ENCODE measurements around the gene CAMSAP2.

CAMSAP2 gene

GRCh38 chr1:200866521-200866920 lies 127.8 kb downstream of the CAMSAP2 start:
- peak; percentile 85 for DNase-seq (ENCODE audit: extremely low read depth, insufficient read length)
- Histone ChIP-seq H3K36me3 (ENCODE audit: control insufficient read depth, insufficient read depth, low read length) (no peaks in the 10 kb centered on the region), H3K27me3 (replicated peaks; ENCODE audit: control insufficient read depth, insufficient read depth, low read length) (no peaks in the 10 kb centered on the region), H3K4me3 (replicated peaks; ENCODE audit: low read depth, low read length) (no peak overlapping the region)
- TF ChIP-seq CTCF (IDR thresholded peaks at IDR 0.05; ENCODE audit: insufficient read depth, low read length, poor library complexity, severe bottlenecking) = no peak

GRCh38 chr1:200867018-200867811 lies 128.5 kb downstream of the CAMSAP2 start:
- peak; percentile 32 for DNase-seq (ENCODE audit: extremely low read depth, insufficient read length)
- TF ChIP-seq CTCF (IDR thresholded peaks at IDR 0.05; ENCODE audit: insufficient read depth, low read length, poor library complexity, severe bottlenecking) = no peak
- Histone ChIP-seq H3K27me3 (replicated peaks; ENCODE audit: control insufficient read depth, insufficient read depth, low read length) (no peaks in the 10 kb centered on the region), H3K36me3 (ENCODE audit: control insufficient read depth, insufficient read depth, low read length) (no peaks in the 10 kb centered on the region), H3K4me3 (replicated peaks; ENCODE audit: low read depth, low read length) (peak overlapping the region; percentile 29; the same call in 1 of the 2 replicates)

GRCh38 chr1:200869376-200869752 lies 130.7 kb downstream of the CAMSAP2 start:
- DNase-seq (ENCODE audit: extremely low read depth, insufficient read length) = no peak
- no peaks in the 10 kb centered on the region for H3K36me3 ChIP-seq (ENCODE audit: control insufficient read depth, insufficient read depth, low read length)

GRCh38 chr1:200869753-200870391 lies 131.2 kb downstream of the CAMSAP2 start:
- TF ChIP-seq CTCF (IDR thresholded peaks at IDR 0.05; ENCODE audit: insufficient read depth, low read length, poor library complexity, severe bottlenecking) = no peak
- DNase-seq (ENCODE audit: extremely low read depth, insufficient read length) = peak; percentile 75
- Histone ChIP-seq H3K36me3 (ENCODE audit: control insufficient read depth, insufficient read depth, low read length) (no peaks in the 10 kb centered on the region), H3K27me3 (replicated peaks; ENCODE audit: control insufficient read depth, insufficient read depth, low read length) (no peaks in the 10 kb centered on the region), H3K4me3 (replicated peaks; ENCODE audit: low read depth, low read length) (peak overlapping the region; percentile 56)

More at GRCh38 chr1:200869376-200869752, 130.7 kb downstream of the CAMSAP2 start:
- no peaks in the 10 kb centered on the region for H3K27me3 ChIP-seq (replicated peaks; ENCODE audit: control insufficient read depth, insufficient read depth, low read length)
- H3K4me3 ChIP-seq (replicated peaks; ENCODE audit: low read depth, low read length) = peak overlapping the region; percentile 56
- TF ChIP-seq CTCF (IDR thresholded peaks at IDR 0.05; ENCODE audit: insufficient read depth, low read length, poor library complexity, severe bottlenecking) = no peak

GRCh38 chr1:200872446-200873115 lies 133.9 kb downstream of the CAMSAP2 start, which contains the start of gene GPR25:
GPR25 (plus strand) TSS chr1:200872981; CDS start chr1:200873038, 57 bp downstream.
- Histone ChIP-seq H3K4me3 (replicated peaks; ENCODE audit: low read depth, low read length) (peak within 1 kb of the TSS; percentile 59), H3K27me3 (replicated peaks; ENCODE audit: control insufficient read depth, insufficient read depth, low read length) (no peaks in the 10 kb centered on the region), H3K36me3 (ENCODE audit: control insufficient read depth, insufficient read depth, low read length) (no peaks in the 10 kb centered on the region)
- no peak for DNase-seq (ENCODE audit: extremely low read depth, insufficient read length)
- TF ChIP-seq CTCF (IDR thresholded peaks at IDR 0.05; ENCODE audit: insufficient read depth, low read length, poor library complexity, severe bottlenecking) = no peak
